H7 (cell line): ENCODE results near the gene TAF11L7. TPM values are rescaled to one million over a fixed set of nuclear protein-coding genes. Genes with fewer than 3 reads are reported as not detected.

ENCODE experiments used
- total RNA-seq: library from RNA; depleted of rRNA; stranded (reverse); fragments of >200 nt; shearing (Covaris generic); gene quantifications from 2 replicates; pipeline ENCODE4 v1.2.3, GENCODE V29; 2014; rRNA removed

The TAF11L7 gene
- total RNA-seq, 1 experiment from 2014 or later: not detected

Other genes with a start within 250 kb of the TAF11L7 start
- not detected in 2 replicates for gene TAF11L2, start 87.5 kb downstream of the TAF11L7 start, total RNA-seq
- not detected in 2 replicates for gene TAF11L3, start 67.4 kb downstream of the TAF11L7 start, total RNA-seq
- gene TAF11L4, start 64.0 kb downstream of the TAF11L7 start, total RNA-seq: not detected in 2 replicates
- not detected in 2 replicates for gene TAF11L5, start 60.5 kb downstream of the TAF11L7 start, total RNA-seq
- gene TAF11L6, start 57.1 kb downstream of the TAF11L7 start, total RNA-seq: not detected in 2 replicates
- not detected in 2 replicates for gene TAF11L8, start 5.2 kb upstream of the TAF11L7 start, total RNA-seq
- gene TAF11L9, start 8.6 kb upstream of the TAF11L7 start, total RNA-seq: not detected in 2 replicates
- not detected in 2 replicates for gene TAF11L10, start 12.1 kb upstream of the TAF11L7 start, total RNA-seq
- gene TAF11L11, start 18.4 kb upstream of the TAF11L7 start, total RNA-seq: not detected in 2 replicates
- gene TAF11L12, start 24.6 kb upstream of the TAF11L7 start, total RNA-seq: not detected in 2 replicates
- not detected in 2 replicates for gene TAF11L13, start 46.3 kb upstream of the TAF11L7 start, total RNA-seq
- gene TAF11L14, start 48.7 kb upstream of the TAF11L7 start, total RNA-seq: not detected in 2 replicates